Activated CD4-positive, alpha-beta T cell treated with anti-CD3 and anti-CD28 coated beads, Interleukin-2, amount 50 U/mL, for 24 hours (primary cell): Measurements from ENCODE around the gene HTT-AS.
A peak's percentile ranks its signal among the peaks of the same experiment; 100 is the strongest.

ENCODE experiments used
- DNase-seq, 2 donors: peaks; one replicate each; pipeline ENCODE4 v3.0.0-alpha.2; 2020; ENCODE audit warnings: low read depth in 1 of 2, low spot score in 1 of 2

Gene HTT-AS

GRCh38 chr4:3087115-3087797, 12.9 kb upstream of the HTT-AS start:
- no peak for DNase-seq

- DNase-seq: no peak
Observed at GRCh38 chr4:3085948-3086670, 11.8 kb upstream of the HTT-AS start.

GRCh38 chr4:3083732-3084131, 9.4 kb upstream of the HTT-AS start:
- no peak for DNase-seq

GRCh38 chr4:3082925-3083515, 8.7 kb upstream of the HTT-AS start:
- DNase-seq: no peak

DNA sequence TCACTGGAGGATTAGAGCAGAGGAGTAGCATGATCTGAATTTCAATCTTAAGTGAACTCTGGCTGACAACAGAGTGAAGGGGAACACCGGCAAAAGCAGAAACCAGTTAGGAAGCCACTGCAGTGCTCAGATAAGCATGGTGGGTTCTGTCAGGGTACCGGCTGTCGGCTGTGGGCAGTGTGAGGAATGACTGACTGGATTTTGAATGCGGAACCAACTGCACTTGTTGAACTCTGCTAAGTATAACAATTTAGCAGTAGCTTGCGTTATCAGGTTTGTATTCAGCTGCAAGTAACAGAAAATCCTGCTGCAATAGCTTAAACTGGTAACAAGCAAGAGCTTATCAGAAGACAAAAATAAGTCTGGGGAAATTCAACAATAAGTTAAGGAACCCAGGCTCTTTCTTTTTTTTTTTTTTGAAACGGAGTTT, 5.4 kb upstream of the HTT-AS start:
- no peak for DNase-seq

DNA sequence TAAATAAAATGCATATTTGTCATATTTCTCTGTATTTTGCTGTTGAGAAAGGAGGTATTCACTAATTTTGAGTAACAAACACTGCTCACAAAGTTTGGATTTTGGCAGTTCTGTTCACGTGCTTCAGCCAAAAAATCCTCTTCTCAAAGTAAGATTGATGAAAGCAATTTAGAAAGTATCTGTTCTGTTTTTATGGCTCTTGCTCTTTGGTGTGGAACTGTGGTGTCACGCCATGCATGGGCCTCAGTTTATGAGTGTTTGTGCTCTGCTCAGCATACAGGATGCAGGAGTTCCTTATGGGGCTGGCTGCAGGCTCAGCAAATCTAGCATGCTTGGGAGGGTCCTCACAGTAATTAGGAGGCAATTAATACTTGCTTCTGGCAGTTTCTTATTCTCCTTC, 3.5 kb upstream of the HTT-AS start:
- no peak for DNase-seq

DNA sequence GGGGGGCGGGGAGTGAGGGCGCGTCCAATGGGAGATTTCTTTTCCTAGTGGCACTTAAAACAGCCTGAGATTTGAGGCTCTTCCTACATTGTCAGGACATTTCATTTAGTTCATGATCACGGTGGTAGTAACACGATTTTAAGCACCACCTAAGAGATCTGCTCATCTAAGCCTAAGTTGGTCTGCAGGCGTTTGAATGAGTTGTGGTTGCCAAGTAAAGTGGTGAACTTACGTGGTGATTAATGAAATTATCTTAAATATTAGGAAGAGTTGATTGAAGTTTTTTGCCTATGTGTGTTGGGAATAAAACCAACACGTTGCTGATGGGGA, 1.3 kb upstream of the HTT-AS start:
- no peak for DNase-seq

DNA sequence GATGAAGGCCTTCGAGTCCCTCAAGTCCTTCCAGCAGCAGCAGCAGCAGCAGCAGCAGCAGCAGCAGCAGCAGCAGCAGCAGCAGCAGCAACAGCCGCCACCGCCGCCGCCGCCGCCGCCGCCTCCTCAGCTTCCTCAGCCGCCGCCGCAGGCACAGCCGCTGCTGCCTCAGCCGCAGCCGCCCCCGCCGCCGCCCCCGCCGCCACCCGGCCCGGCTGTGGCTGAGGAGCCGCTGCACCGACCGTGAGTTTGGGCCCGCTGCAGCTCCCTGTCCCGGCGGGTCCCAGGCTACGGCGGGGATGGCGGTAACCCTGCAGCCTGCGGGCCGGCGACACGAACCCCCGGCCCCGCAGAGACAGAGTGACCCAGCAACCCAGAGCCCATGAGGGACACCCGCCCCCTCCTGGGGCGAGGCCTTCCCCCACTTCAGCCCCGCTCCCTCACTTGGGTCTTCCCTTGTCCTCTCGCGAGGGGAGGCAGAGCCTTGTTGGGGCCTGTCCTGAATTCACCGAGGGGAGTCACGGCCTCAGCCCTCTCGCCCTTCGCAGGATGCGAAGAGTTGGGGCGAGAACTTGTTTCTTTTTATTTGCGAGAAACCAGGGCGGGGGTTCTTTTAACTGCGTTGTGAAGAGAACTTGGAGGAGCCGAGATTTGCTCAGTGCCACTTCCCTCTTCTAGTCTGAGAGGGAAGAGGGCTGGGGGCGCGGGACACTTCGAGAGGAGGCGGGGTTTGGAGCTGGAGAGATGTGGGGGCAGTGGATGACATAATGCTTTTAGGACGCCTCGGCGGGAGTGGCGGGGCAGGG, 711 bp upstream of the HTT-AS start:
- peak; percentile 8 to 33 for DNase-seq

DNA sequence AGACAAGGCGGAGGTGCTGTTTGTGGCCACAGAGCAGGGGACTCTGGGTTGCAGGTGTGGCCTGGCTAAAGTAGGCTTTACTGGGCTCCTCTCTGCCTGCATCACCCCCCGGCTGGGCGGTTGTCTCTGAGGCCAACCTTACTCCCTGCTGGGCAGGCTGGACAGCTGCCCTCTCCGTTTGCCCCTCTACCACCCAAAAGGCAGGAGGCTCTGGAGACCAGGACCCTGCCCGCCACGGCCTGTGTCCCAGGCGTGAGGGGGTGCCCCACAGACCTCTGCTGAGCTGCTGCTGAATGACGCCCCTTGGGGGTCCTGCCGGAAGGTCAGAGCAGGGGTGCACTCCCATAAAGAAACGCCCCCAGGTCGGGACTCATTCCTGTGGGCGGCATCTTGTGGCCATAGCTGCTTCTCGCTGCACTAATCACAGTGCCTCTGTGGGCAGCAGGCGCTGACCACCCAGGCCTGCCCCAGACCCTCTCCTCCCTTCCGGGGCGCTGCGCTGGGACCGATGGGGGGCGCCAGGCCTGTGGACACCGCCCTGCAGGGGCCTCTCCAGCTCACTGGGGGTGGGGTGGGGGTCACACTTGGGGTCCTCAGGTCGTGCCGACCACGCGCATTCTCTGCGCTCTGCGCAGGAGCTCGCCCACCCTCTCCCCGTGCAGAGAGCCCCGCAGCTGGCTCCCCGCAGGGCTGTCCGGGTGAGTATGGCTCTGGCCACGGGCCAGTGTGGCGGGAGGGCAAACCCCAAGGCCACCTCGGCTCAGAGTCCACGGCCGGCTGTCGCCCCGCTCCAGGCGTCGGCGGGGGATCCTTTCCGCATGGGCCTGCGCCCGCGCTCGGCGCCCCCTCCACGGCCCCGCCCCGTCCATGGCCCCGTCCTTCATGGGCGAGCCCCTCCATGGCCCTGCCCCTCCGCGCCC, 920 bp downstream of the HTT-AS start:
- DNase-seq: peak in 1 of 2 donors; percentile 14

DNA sequence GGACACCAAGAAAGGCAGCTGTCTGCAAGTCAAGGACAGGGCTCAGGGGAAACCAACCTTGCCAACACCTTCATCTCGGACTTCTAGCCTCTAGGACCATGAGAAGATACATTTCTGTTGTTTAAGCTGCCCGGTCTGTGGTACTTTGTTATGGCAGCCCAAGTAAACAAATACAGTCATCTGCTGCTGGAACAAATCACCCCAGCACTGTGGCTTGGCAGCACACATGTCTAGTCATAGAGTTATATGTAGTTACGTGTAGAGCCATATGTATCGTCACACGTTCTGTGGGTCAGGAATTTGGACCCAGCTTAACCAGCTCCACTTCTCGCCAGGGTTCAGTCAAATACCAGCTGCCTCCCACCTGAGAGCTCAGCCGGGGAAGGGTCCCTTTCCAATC, 2.5 kb downstream of the HTT-AS start:
- DNase-seq: no peak

- DNase-seq: no peak
Observed at GRCh38 chr4:3070709-3071500, 3.4 kb downstream of the HTT-AS start.

- no peak for DNase-seq
Observed at GRCh38 chr4:3069661-3070199, 4.6 kb downstream of the HTT-AS start.

- no peak for DNase-seq
Observed at GRCh38 chr4:3067473-3068001, 6.8 kb downstream of the HTT-AS start.

- no peak for DNase-seq
Observed at GRCh38 chr4:3066836-3067400, 7.4 kb downstream of the HTT-AS start.

DNA sequence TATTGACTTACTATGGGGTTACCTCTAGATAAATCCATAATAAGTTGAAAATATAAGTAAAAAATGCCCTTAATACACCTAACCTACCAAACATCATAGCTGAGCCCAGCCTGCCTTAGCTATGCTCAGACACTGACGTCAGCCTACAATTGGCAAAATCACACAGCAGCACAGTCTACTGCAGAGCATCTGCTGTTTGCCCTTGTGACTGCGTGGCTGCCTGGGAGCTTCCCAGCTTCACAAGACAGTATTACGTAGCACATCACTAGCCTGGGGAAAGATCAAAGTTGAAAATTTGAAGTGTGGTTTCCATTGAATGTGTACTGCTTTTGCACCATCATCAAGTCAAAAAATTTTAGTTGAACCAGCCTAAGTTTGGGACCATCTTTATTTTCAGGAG, 8.8 kb downstream of the HTT-AS start:
- DNase-seq: no peak

DNA sequence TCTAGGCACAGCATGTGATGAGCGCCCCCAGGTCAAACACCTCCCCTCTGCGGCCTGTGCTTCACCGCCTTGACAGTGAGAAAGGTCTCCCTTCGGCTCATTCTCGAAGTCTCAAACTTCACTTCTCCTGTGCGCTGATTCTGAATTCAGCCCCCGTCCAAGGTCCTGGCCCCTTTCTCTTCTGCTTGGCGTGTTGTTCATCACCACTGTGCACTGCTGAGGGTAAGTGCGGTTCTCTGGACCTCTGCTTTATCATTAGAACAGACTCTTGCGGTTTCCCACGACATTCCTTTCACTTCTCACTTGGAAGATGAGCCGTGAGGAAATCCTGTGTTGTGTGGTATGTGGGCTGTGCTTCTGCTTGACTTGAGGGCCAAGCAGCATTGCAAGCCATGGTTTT, 11.9 kb downstream of the HTT-AS start:
- DNase-seq: no peak

DNA sequence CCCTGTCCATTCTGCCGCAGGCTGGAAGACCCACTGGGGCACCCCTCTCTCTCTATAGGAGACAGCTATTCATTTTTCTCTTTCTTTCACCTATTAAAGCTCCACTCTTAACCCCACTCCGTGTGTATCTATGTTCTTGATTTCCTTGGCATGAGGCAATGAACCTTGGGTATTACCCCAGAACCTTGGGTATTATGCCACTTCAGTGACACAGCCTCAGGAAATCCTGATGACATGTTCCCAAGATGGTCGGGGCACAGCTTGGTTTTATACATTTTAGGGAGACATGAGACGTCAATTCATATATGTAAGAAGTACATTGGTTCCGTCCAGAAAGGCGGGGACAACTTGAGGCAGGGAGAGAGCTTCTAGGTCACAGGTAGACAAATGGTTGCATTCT, 13.4 kb downstream of the HTT-AS start:
- DNase-seq: no peak

DNA sequence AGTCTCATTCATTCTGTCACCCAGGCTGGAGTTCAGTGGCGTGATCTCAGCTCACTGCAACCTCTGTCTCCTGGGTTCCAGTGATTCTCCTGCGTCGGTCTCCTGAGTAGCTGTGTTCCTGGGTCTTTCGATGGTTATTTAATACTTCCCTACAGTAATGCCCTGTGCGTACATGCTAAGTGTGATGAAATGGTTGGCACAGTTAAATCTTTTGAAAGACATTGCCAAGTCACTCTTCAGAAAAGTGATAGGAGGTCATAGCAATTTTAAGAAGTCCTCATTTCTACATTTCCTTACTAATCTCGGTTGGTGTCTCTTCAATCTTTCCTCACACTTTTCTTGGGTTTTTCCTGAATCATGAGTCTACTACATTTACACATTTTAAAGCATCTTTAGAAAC, 14.4 kb downstream of the HTT-AS start:
- no peak for DNase-seq

GRCh38 chr4:3054169-3054759, 20.1 kb downstream of the HTT-AS start:
- DNase-seq: no peak
